Fibroblast of lung (primary cell): ENCODE data around the gene FBXL12.

ENCODE experiments used
- CTCF ChIP-seq, 2 donors: IDR thresholded peaks in 1 of 2; conservative IDR thresholded peaks in 1 of 2; 1 replicate in 1 of 2; 2 replicates in 1 of 2; pipeline ENCODE4 v1.5.1; 2011 to 2012; ENCODE audit warnings: low read length in 2 of 2, control low read depth in 1 of 2, inconsistent platforms in 1 of 2, low read depth in 1 of 2, mild to moderate bottlenecking in 1 of 2
- EZH2 ChIP-seq: IDR thresholded peaks from 2 replicates; pipeline ENCODE4 v1.5.1; 2012; ENCODE audit warnings: low read length, control low read depth, mild to moderate bottlenecking; ENCODE audit errors: missing control alignments

- TF ChIP-seq CTCF (conservative IDR thresholded peaks at IDR 0.05 in 1 of 2, IDR thresholded peaks at IDR 0.05 in 1 of 2; ENCODE audit: low read depth in 1 of 2, low read length in 2 of 2) (no peak), EZH2 (no peak)
Observed at GRCh38 chr19:9808855-9809824, 9.7 kb downstream of the FBXL12 start.
